ENCODE results near the gene ARIH1. TPM values are rescaled to one million over a fixed set of nuclear protein-coding genes. Genes with fewer than 3 reads are reported as not detected.

ARIH1 gene
- total and polyA plus RNA-seq, 2 donors (not counting 1 experiment from before 2014, with no cell fraction given): 27.9 to 199 TPM

DNA sequence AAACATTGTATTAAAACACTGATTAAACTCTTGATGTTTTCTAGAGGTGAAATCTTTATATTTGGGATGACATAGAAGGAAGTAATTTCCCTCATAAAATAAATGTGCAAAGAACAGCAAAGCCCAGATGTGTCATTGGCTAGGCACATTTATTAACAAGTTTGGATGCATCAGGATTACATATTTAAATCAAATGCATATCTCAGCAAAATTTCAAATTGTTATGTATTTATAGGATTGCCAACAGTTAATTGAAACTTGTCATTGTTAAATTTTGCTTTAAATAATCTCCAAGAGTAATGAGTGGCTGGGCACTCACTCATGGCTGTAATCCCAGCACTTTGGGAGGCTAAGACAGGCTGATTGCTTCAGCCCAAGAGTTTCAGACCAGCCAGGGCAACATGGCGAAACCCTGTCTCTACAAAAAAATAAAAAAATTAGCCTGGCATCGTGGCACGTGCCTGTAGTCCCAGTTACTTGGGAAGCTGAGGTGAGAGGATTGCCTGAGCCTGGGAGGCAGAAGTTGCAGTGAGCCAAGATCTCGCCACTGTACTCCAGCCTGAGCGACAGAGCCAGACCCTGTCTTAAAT, 28.2 kb downstream of the ARIH1 start:
- H3K36me3 ChIP-seq (replicated peaks in 1 of 2; ENCODE audit: control extremely low read depth in 1 of 2, control insufficient read depth in 1 of 2, extremely low read depth in 1 of 2, insufficient read depth in 2 of 2, low read length in 1 of 2): peaks cover 0 to 6% of the 10 kb centered on the region in 2 experiments
- ATAC-seq (ENCODE audit: low read depth) (no peak), DNase-seq (no peak)
- H3K27ac Mint-ChIP-seq: no peak overlapping the region
- no peaks in the 10 kb centered on the region for H3K9me3 Mint-ChIP-seq (ENCODE audit: insufficient read depth)
- H4K20me1 ChIP-seq (ENCODE audit: control insufficient read depth, insufficient read depth, low read length, poor library complexity, severe bottlenecking): peaks cover 89% of the 10 kb centered on the region
- TF ChIP-seq, protein P1, sequence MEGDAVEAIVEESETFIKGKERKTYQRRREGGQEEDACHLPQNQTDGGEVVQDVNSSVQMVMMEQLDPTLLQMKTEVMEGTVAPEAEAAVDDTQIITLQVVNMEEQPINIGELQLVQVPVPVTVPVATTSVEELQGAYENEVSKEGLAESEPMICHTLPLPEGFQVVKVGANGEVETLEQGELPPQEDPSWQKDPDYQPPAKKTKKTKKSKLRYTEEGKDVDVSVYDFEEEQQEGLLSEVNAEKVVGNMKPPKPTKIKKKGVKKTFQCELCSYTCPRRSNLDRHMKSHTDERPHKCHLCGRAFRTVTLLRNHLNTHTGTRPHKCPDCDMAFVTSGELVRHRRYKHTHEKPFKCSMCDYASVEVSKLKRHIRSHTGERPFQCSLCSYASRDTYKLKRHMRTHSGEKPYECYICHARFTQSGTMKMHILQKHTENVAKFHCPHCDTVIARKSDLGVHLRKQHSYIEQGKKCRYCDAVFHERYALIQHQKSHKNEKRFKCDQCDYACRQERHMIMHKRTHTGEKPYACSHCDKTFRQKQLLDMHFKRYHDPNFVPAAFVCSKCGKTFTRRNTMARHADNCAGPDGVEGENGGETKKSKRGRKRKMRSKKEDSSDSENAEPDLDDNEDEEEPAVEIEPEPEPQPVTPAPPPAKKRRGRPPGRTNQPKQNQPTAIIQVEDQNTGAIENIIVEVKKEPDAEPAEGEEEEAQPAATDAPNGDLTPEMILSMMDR (IDR thresholded peaks at IDR 0.05): no peak
- TF ChIP-seq EZH2 (IDR thresholded peaks at IDR 0.05; ENCODE audit: borderline replicate concordance, insufficient read depth, low read depth, low read length, poor library complexity, severe bottlenecking): no peak
- no peak overlapping the region for H3K9ac ChIP-seq (ENCODE audit: low read length)
- ChIA-PET CTCF (no interaction called here), POLR2A (no interaction called here)
- H2AFZ ChIP-seq (ENCODE audit: insufficient read depth, low read depth, low read length, poor library complexity, severe bottlenecking): no peak overlapping the region
- intact Hi-C loops (cut with micrococcal nuclease): no loop called here
- peaks cover 95% of the 10 kb centered on the region for H3K79me2 ChIP-seq (ENCODE audit: control insufficient read depth, insufficient read depth, low read length)
- 100% methylated on average over 2 of the region's 5 CpGs for WGBS (ENCODE audit: insufficient coverage)
- no peaks in the 10 kb centered on the region for H3K27me3 Mint-ChIP-seq
- peaks cover 40% of the 10 kb centered on the region for H3K4me1 Mint-ChIP-seq
- H3K27me3 ChIP-seq (replicated peaks in 1 of 4; ENCODE audit: control extremely low read depth in 1 of 4, control insufficient read depth in 3 of 4, insufficient read depth in 4 of 4, low read length in 3 of 4): no peaks in the 10 kb centered on the region
- H3K27ac ChIP-seq (ENCODE audit: low read length in 2 of 2): no peak overlapping the region
- H3K4me2 ChIP-seq (replicated peaks; ENCODE audit: low read depth, low read length, poor library complexity, severe bottlenecking): no peak overlapping the region
- no peaks in the 10 kb centered on the region for H3K9me3 ChIP-seq (ENCODE audit: control extremely low read depth in 1 of 3, control insufficient read depth in 2 of 3, insufficient read depth in 1 of 3, low read length in 2 of 3)
- no peak overlapping the region for H3K4me3 ChIP-seq (ENCODE audit: control extremely low read depth in 1 of 5, extremely low read depth in 1 of 5, insufficient read depth in 1 of 5, low read depth in 2 of 5, low read length in 4 of 5)
- H3K4me1 ChIP-seq (ENCODE audit: control insufficient read depth in 2 of 2, insufficient read depth in 2 of 2, low read length in 2 of 2): peaks cover 0 to 4% of the 10 kb centered on the region in 2 donors
- H3K4me3 Mint-ChIP-seq: no peak overlapping the region

DNA sequence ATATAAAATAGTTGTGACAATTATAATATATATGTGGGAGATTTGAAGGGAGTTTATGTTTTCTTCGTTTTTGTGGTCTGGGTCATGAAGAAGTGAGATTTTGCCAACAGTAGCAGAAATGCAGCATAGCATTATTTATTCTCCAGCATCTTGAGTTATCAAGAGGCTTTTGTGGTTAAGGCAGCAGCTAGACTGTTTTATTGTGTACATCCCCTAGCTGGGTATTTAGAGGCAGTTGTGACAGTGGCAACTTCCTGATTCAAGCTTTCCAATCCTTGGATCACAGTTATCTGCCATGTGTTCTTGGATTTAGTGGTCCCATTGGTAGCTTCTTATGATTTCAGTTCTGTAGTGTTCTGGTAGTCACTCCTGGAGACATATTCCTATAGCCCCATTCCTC, 29.0 kb downstream of the ARIH1 start:
- peaks cover 0 to 6% of the 10 kb centered on the region in 2 experiments for H3K36me3 ChIP-seq (replicated peaks in 1 of 2; ENCODE audit: control extremely low read depth in 1 of 2, control insufficient read depth in 1 of 2, extremely low read depth in 1 of 2, insufficient read depth in 2 of 2, low read length in 1 of 2)
- H3K27ac Mint-ChIP-seq: no peak overlapping the region
- no peak overlapping the region for H3K9ac ChIP-seq (ENCODE audit: low read length)
- intact Hi-C loops (cut with micrococcal nuclease): no loop called here
- no CpG with 5 or more reads among the region's 1 CpG for WGBS (ENCODE audit: insufficient coverage)
- H3K4me1 Mint-ChIP-seq: peaks cover 39% of the 10 kb centered on the region
- H3K27ac ChIP-seq (ENCODE audit: low read length in 2 of 2): no peak overlapping the region
- no peak for ATAC-seq (ENCODE audit: low read depth)
- peaks cover 96% of the 10 kb centered on the region for H3K79me2 ChIP-seq (ENCODE audit: control insufficient read depth, insufficient read depth, low read length)
- ChIA-PET CTCF (interaction anchor here (1.1 kb wide), 1 partner anchor 10 kb away, joined by 3 read pairs; no protein-coding TSS in a partner anchor), POLR2A (no interaction called here)
- H2AFZ ChIP-seq (ENCODE audit: insufficient read depth, low read depth, low read length, poor library complexity, severe bottlenecking): no peak overlapping the region
- peaks cover 91% of the 10 kb centered on the region for H4K20me1 ChIP-seq (ENCODE audit: control insufficient read depth, insufficient read depth, low read length, poor library complexity, severe bottlenecking)
- peaks cover 0 to 4% of the 10 kb centered on the region in 2 donors for H3K4me1 ChIP-seq (ENCODE audit: control insufficient read depth in 2 of 2, insufficient read depth in 2 of 2, low read length in 2 of 2)
- H3K27me3 ChIP-seq (replicated peaks in 1 of 4; ENCODE audit: control extremely low read depth in 1 of 4, control insufficient read depth in 3 of 4, insufficient read depth in 4 of 4, low read length in 3 of 4): no peaks in the 10 kb centered on the region
- no peak overlapping the region for H3K4me3 Mint-ChIP-seq
- no peaks in the 10 kb centered on the region for H3K9me3 ChIP-seq (ENCODE audit: control extremely low read depth in 1 of 3, control insufficient read depth in 2 of 3, insufficient read depth in 1 of 3, low read length in 2 of 3)
- H3K4me2 ChIP-seq (replicated peaks; ENCODE audit: low read depth, low read length, poor library complexity, severe bottlenecking): no peak overlapping the region
- TF ChIP-seq, protein P1 (IDR thresholded peaks at IDR 0.05): no peak
- no peak for TF ChIP-seq EZH2 (IDR thresholded peaks at IDR 0.05; ENCODE audit: borderline replicate concordance, insufficient read depth, low read depth, low read length, poor library complexity, severe bottlenecking)
- no peaks in the 10 kb centered on the region for H3K27me3 Mint-ChIP-seq
- DNase-seq: no peak
- no peak overlapping the region for H3K4me3 ChIP-seq (ENCODE audit: control extremely low read depth in 1 of 5, extremely low read depth in 1 of 5, insufficient read depth in 1 of 5, low read depth in 2 of 5, low read length in 4 of 5)
- H3K9me3 Mint-ChIP-seq (ENCODE audit: insufficient read depth): no peaks in the 10 kb centered on the region

Data from B cell (primary cell).